GM19467 (cell line): ENCODE results near the gene NPIPA1.
"Not testable (repeated sequence)": the region's sequence is repeated elsewhere in the genome, so short reads cannot be mapped to it uniquely, and the experiment has no call there.

Source experiments
- ATAC-seq: cut with Tn5 transposase; IDR thresholded peaks from one replicate; pipeline ENCODE4 v1.9.1; 2021; ENCODE audit warnings: mild to moderate bottlenecking, moderate library complexity; ENCODE audit not compliant: unreplicated experiment

Gene NPIPA1

DNA sequence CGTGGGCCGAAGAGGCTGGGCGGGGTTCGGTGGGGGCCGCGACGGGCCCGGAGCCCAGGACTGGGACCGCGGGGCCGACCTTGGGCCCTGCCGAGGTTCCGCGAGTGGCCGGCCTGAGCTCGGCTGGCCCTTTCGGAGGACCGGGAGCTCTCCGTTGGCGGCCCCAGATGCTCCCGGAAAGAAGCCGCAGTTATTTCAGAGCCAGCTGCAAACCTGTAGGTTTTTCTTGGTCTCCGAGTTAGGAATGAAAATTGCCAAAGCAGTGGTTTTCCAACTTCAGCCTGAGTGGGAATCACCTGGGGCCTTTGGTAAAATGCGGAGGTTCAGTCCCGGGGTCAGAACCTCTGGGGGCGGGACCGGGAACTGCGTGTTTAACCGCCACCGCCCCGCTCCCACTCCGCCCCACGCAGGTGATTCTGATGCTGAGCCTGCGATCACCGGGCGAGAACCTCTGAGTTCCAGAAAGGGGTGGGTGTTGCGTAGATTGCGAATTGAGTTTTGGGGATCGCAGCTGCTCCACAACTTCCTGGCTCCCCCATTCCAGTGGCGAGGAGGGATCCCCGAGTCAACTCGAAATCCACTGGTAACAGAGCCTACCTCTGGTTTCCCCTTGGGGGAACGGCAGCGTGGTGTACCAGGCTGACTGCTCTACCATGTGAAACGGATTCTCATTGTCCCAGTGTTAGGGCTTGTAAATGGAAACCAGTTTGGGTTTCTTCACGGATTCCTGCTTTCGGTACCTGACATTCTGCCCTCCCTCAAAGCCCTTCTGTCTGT is 38.4 kb downstream of the NPIPA1 start:
- ATAC-seq, result not testable (repeated sequence)

DNA sequence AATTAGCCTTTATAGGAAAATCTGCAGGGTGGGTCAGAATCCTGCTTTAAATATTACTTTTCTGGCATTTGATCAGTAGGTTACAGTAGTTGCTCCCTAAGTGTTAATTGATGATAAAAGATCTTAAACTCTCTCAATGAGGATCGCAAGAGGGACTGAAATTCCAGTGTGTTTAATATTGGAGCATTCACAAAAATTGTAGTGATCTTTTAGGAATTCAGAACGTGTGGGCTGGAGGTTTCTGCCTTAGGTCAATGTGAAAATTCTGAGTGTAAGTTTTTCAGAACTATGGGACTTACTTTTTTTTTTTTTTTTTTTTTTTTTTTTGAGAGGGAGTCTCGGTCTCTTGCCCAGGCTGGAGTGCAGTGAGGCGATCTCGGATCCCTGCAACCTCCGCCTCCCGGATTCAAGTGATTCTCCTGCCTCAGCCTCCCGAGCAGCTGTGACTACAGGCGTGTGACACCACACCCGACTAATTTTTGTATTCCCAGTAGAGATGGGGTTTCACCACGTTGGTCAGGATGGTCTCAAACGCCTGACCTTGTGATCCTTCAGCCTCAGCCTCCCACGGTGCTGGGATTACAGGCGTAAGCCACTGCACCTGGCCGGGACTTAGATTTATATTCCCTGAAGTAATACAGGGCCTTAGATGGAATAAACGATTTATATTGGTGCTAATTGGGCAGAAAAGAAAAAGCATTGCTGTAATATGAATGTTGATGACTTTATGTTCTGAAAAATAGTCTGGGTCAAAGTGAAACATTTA is 39.9 kb downstream of the NPIPA1 start:
- ATAC-seq, result not testable (repeated sequence)

DNA sequence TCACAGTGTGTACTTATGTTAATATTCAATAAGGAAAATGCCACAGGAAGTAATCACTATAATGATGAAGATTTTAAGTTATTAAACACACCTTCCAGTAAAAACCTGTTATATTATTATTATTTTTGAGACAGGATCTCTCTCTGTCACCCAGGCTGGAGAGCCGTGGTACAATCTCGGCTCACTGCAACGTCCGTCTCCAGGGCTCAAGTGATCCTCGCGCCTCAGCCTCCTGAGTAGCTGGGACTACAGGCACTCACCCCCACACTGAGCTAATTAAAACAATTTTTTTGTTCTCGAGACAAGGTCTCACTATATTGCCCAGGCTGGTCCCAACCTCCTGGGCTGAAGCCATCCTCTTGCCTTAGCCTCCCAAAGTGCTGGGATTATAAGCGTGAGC is 41.0 kb downstream of the NPIPA1 start:
- ATAC-seq, result not testable (repeated sequence)

DNA sequence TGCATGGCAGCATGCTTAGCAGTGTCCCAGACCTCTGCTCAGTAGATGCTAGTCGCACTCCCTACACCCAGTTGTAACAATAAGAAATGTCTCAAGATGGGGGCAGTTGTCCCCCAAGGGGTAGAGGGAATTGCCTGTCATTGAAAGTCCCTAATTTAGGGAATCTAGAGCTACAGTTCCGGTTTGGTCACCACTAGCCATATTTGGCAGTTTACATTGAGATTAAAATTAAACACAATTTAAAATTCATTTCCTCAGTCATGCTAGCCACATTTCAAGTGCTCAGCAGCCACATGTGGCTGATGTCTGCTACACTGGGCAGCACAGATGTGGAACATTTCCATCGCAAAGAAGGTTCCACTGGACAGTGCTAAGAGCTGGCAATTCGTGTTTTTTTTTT is 41.7 kb downstream of the NPIPA1 start:
- ATAC-seq, result not testable (repeated sequence)

DNA sequence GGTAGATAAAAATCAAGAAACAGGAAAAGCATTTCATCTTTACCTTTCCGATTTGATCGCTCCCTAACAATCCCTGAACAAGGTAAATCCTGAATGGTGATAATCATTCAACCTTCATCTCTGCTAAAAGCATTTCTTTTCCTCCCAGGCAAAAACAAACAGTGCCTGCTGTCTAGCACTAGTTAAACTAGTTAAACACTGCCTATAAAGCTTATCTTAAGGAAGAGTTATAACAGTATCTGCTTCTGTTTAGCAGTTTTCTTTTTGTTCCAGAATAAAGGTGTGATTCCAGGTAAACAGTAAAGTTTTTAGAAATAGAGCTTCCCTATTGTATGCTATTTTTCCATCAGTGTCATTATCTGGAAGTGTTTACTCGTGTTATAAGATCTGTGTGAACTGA is 44.0 kb downstream of the NPIPA1 start:
- ATAC-seq, result not testable (repeated sequence)

DNA sequence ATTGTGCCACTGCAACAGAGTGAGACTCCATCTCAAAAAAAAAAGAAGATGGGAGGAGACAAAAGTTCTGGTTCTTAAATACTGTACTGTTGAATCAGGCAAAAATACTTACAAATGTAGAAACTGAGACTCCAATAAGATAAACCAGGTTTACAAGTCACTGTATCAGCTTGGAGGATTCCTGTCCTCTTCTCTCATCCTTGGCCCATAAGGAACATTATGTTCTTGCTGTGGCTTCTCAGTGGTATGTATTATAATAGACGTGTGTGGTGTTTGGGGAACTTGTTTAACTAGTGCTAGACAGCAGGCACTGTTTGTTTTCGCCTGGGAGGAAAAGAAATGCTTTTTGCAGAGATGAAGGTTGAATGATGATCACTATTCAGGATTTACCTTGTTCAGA is 45.3 kb downstream of the NPIPA1 start:
- not testable (repeated sequence) for ATAC-seq

DNA sequence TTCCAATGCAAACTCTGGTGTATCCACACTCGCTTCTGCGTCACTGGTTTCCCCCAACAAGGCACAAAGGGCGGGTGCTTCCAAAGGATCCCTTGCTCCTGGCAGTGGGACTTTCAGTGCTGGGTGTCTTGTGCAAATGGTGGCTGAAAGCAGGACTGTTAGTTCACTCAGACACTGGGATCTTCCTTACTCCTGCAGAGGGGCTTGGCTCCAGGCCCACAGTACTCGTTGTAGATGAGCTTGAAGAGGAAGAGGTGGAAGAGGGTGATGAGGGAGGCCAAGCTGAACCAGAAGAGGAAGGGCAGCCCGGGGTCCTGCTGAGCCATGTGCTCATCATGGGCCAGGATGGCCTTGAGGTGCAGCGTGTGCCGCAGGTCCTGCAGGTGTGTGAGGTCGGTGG is 50.8 kb downstream of the NPIPA1 start:
- not testable (repeated sequence) for ATAC-seq

DNA sequence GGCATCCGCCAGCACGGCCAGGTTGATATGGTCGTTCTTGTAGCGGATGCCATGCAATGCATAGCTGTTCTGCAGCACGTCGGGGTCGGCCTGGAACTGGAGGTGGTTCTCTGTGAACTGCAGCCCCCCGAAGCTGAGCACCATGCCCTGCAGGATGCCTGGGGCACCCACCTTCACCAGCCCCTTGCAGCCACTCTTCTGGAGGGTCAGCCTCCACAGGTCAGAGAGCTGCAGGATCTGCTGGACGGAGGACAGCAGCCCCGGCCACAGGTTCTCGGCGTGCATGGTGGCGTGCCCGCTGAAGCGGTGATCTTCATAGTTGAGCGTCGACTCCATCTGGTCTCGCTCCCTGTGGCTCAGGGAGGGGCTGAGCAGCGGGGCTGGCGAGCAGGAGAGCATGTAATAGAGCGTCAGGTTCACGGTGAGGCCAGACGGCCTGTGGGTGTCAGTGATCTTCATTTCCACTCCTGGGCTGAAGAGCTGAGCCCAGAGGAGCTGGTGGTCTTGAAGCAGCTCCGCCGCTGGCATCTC is 51.5 kb downstream of the NPIPA1 start:
- not testable (repeated sequence) for ATAC-seq

DNA sequence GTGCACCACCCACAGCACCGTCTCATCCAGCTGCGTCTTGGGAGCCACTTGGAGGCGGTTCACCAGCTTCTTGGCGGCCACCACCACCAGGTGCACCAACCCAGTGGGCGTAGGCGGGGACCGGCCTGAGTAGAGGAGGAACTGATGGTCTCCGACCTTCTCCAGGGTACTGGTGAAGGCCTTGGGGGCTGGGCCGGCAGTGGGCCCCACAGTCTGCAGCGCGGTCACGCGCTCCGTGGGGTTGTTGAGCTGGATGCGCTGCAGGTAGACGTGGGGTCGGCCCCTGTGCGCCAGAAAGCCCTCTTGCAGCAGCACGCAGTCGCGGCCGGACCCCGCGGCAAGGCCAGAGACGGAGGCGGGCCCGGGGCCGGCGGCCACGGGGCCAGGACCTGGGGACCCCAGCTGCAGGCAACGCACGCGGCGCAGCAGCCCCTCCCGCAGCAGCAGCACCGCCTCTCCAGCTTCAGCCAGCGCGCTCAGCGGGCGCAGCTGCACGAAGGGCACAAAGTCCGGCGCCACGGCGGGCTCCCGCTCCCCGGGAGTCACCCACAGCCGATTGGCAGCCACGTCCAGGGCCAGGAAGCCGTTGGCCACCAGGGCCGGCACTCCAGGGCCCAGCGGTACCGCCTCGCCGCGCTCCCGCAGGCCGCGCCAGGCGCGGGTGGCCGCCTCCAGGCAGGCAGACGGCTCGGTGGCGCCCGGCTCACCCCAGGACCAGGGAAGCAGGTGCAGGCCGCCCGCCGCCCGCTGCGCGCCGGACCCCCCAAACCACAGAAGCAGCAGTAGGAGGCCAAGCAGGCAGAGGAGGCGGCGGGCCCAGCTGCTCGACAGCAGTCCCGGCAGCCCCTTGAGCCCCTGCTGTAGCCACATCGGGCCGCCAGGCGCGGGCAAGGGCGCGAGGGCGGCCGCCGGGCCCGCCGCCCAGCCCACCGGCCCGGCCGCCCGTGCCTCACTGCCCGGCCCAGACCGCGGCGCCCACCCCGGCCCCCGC is 52.3 kb downstream of the NPIPA1 start:
- ATAC-seq, result not testable (repeated sequence)

DNA sequence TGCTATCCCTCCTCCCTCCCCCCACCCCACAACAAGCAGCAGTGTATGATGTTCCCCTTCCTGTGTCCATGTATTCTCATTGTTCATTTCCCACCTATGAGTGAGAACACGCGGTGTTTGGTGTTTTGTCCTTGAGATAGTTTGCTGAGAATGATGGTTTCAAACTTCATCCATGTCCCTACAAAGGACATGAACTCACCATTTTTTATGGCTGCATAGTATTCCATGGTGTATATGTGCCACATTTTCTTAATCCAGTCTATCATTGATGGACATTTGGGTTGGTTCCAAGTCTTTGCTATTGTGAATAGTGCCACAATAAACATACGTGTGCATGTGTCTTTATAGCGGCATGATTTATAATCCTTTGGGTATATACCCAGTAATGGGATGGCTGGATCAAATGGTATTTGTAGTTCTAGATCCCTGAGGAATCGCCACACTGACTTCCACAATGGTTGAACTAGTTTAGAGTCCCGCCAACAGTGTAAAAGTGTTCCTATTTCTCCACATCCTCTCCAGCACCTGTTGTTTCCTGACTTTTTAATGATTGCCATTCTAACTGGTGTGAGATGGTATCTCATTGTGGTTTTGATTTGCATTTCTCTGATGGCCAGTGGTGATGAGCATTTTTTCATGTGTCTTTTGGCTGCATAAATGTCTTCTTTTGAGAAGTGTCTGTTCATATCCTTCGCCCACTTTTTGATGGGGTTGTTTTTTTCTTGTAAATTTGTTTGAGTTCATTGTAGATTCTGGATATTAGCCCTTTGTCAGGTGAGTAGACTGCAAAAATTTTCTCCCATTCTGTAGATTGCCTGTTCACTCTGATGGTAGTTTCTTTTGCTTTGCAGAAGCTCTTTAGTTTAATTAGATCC is 56.3 kb downstream of the NPIPA1 start:
- ATAC-seq, result not testable (repeated sequence)

DNA sequence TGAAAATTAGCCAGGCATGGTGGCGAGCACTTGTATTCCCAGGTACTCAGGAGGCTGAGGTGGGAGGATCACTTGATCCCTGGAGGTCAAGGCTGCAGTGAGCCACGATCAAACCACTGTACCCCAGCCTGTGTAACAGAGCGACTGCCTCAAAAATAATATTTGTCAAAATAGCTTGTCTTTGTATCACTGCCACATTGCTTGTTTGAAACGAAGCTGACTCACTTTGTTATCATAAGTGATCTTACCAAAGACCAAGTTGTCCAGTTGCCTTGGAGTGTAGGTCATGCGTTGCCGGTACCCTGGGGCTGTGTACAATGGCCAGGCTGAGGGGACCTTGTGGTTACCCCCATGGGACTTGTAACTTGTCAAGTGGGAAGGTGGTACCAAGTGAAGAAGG is 59.5 kb downstream of the NPIPA1 start:
- ATAC-seq, result not testable (repeated sequence)

DNA sequence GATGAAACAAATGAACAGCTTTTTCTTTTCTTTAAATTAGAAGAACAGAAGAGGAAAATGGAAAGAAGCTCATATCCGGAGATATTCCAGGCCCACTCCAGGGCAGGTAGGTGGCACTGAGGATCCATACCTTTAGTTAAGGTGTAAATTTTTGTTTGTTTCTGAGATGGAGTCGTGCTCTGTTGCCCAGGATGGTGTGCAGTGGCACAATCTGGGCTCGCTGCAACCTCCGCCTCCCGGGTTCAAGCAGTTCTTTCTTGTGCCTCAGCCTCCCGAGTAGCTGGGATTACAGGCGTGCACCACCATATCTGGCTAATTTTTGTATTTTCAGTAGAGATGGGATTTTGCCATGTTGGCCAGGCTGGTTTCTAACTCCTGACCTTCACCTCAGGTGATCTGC is 61.1 kb downstream of the NPIPA1 start:
- not testable (repeated sequence) for ATAC-seq

DNA sequence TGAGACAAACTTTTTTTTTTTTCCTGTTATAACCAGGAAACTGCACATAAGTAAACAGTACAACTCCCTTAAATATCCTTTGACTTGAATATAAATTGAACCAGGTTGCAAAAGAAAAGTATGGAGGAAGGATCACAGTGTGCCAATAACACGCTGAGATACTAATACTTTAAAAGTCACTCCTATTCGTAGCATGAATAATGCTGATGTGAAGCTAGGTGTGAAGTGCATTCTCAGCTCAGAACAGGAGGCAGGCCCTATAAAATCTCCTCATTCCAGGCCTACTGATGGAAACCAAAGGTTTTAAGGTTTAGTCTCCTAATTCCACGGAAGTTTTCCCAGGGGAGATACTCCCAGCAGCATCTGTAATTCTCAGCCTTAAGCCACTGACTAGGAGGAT is 62.6 kb downstream of the NPIPA1 start:
- not testable (repeated sequence) for ATAC-seq
